Fibroblast of villous mesenchyme (primary cell): ENCODE results near the gene GLRA3. TPM values are rescaled to one million over a fixed set of nuclear protein-coding genes. Genes with fewer than 3 reads are reported as not detected.

Source experiments
- DNase-seq: peaks from one replicate; pipeline ENCODE4 v3.0.0-alpha.2; 2010; ENCODE audit warnings: low read depth
- H3K4me3 ChIP-seq: 2 replicates; pipeline ENCODE4 v1.5.1; 2011; ENCODE audit warnings: low read depth, mild to moderate bottlenecking, low read length
- CTCF ChIP-seq: IDR thresholded peaks from 2 replicates; pipeline ENCODE4 v1.5.1; 2012; ENCODE audit warnings: low read depth, mild to moderate bottlenecking, low read length; ENCODE audit not compliant: insufficient read depth
- total RNA-seq: library from RNA; depleted of rRNA; stranded (reverse); fragments of >200 nt; gene quantifications from 2 replicates; pipeline ENCODE4 v1.2.3, GENCODE V29; 2012

GLRA3 gene
- total RNA-seq, 1 donor: not detected

- DNase-seq: no peak
- no peak overlapping the region for H3K4me3 ChIP-seq
- no peak for TF ChIP-seq CTCF
Observed at GRCh38 chr4:174867903-174868302, 38.9 kb upstream of the GLRA3 start.

GRCh38 chr4:174865418-174865985, 36.5 kb upstream of the GLRA3 start:
- TF ChIP-seq CTCF: no peak
- no peak for DNase-seq
- no peak overlapping the region for H3K4me3 ChIP-seq

- no peak overlapping the region for H3K4me3 ChIP-seq
- no peak for TF ChIP-seq CTCF
- no peak for DNase-seq
Observed at GRCh38 chr4:174864031-174864430, 35.0 kb upstream of the GLRA3 start.

GRCh38 chr4:174860588-174860987, 31.5 kb upstream of the GLRA3 start:
- H3K4me3 ChIP-seq: no peak overlapping the region
- no peak for DNase-seq
- TF ChIP-seq CTCF: no peak

- TF ChIP-seq CTCF: no peak
- no peak for DNase-seq
- H3K4me3 ChIP-seq: no peak overlapping the region
Observed at GRCh38 chr4:174859904-174860303, 30.9 kb upstream of the GLRA3 start.

- TF ChIP-seq CTCF: no peak
- no peak overlapping the region for H3K4me3 ChIP-seq
- DNase-seq: no peak
Observed at GRCh38 chr4:174856926-174857800, 28.1 kb upstream of the GLRA3 start.

- no peak for TF ChIP-seq CTCF
- no peak overlapping the region for H3K4me3 ChIP-seq
- no peak for DNase-seq
Observed at GRCh38 chr4:174855050-174855449, 26.0 kb upstream of the GLRA3 start.
